Loucy (cell line): ENCODE measurements around the gene ZIC1.

Experiments used
- H2AFZ ChIP-seq: fragments of 200-600 bp; sonication (generic); 2 replicates; pipeline ENCODE4 v1.6.0; 2016; ENCODE audit warnings: antibody characterized with exemption, mild to moderate bottlenecking, low read length, moderate library complexity
- H3F3A ChIP-seq: fragments of 200-600 bp; 2 replicates; pipeline ENCODE4 v1.6.0; 2016; ENCODE audit warnings: antibody characterized with exemption, low read depth, mild to moderate bottlenecking
- H3K27me3 ChIP-seq: fragments of 200-600 bp; sonication (generic); 2 replicates; pipeline ENCODE4 v1.6.1; 2014; ENCODE audit warnings: low read length, mild to moderate bottlenecking; ENCODE audit not compliant: insufficient read depth, poor library complexity, severe bottlenecking
- H3K36me3 ChIP-seq: fragments of 200-600 bp; sonication (generic); 2 replicates; pipeline ENCODE4 v1.6.1; 2016; ENCODE audit warnings: low read length; ENCODE audit not compliant: insufficient read depth
- H3K4me1 ChIP-seq: fragments of 200-600 bp; sonication (generic); 2 replicates; pipeline ENCODE4 v1.5.1; 2014; ENCODE audit warnings: low read length, mild to moderate bottlenecking; ENCODE audit not compliant: insufficient read depth, poor library complexity, severe bottlenecking
- H3K4me2 ChIP-seq: fragments of 200-600 bp; sonication (generic); 2 replicates; pipeline ENCODE4 v1.6.0; 2014; ENCODE audit warnings: antibody characterized with exemption, low read length, low read depth, mild to moderate bottlenecking; ENCODE audit not compliant: poor library complexity, severe bottlenecking
- H3K4me3 ChIP-seq: fragments of 200-600 bp; sonication (generic); 2 replicates; pipeline ENCODE4 v1.5.1; 2014; ENCODE audit warnings: low read length, mild to moderate bottlenecking, mixed read lengths; ENCODE audit not compliant: poor library complexity, severe bottlenecking
- H3K79me2 ChIP-seq: fragments of 200-600 bp; sonication (generic); 2 replicates; pipeline ENCODE4 v1.6.1; 2014; ENCODE audit warnings: low read length; ENCODE audit not compliant: insufficient read depth
- H3K9ac ChIP-seq: fragments of 200-600 bp; sonication (generic); 2 replicates; pipeline ENCODE4 v1.6.0; 2014; ENCODE audit warnings: mild to moderate bottlenecking, low read depth, low read length, moderate library complexity; ENCODE audit not compliant: poor library complexity, severe bottlenecking
- H3K9me2 ChIP-seq: fragments of 200-600 bp; sonication (generic); replicated peaks from 2 replicates; pipeline ENCODE4 v1.6.1; 2016; ENCODE audit warnings: low read depth, low read length, mixed read lengths
- H3K9me3 ChIP-seq: fragments of 200-600 bp; sonication (generic); 2 replicates; pipeline ENCODE4 v1.6.1; 2014; ENCODE audit warnings: mild to moderate bottlenecking, antibody characterized with exemption, low read length, low read depth; ENCODE audit not compliant: insufficient read depth
- H4K20me1 ChIP-seq: fragments of 200-600 bp; sonication (generic); 2 replicates; pipeline ENCODE4 v1.6.0; 2014; ENCODE audit warnings: antibody characterized with exemption, low read length, mild to moderate bottlenecking; ENCODE audit not compliant: insufficient read depth, poor library complexity, severe bottlenecking
- CTCF ChIP-seq: fragments of 200-600 bp; sonication (generic); conservative IDR thresholded peaks from 2 replicates; pipeline ENCODE4 v1.5.1; 2014; ENCODE audit warnings: mild to moderate bottlenecking, antibody characterized with exemption, low read length
- EZH2phosphoT487 ChIP-seq: fragments of 200-600 bp; IDR thresholded peaks from 2 replicates; pipeline ENCODE4 v1.6.1; 2018; ENCODE audit warnings: antibody characterized with exemption, mild to moderate bottlenecking, moderate library complexity, borderline replicate concordance

ZIC1 gene

DNA sequence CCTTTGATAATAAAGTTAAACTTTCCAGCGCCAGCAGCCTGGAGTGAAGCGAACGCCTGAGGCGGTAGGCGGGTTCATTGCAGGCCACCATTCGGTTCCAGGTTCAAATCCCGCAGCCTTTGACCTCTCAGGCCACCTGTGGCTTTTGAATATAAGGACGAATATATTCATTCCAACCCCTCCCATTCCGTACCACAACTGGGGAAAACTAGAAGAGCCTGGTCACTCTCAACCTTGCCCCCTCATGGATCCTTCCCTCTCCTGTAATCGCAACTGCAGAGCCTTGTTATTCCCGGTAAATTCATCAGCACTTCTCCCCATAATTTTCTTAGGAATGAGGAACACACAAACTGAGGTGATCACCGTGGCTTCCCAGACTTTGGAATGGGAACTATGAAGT, 38.0 kb upstream of the ZIC1 start:
- no peaks in the 10 kb centered on the region for H3K4me1 ChIP-seq
- H3K4me2 ChIP-seq, result no peak overlapping the region
- no peak overlapping the region for H2AFZ ChIP-seq
- no peaks in the 10 kb centered on the region for H3K79me2 ChIP-seq
- no peaks in the 10 kb centered on the region for H3K36me3 ChIP-seq
- no peaks in the 10 kb centered on the region for H3K9me2 ChIP-seq
- H3K27me3 ChIP-seq, result peaks cover 17% of the 10 kb centered on the region
- no peak overlapping the region for H3K9ac ChIP-seq
- no peaks in the 10 kb centered on the region for H3F3A ChIP-seq
- H3K9me3 ChIP-seq, result no peaks in the 10 kb centered on the region
- TF ChIP-seq EZH2phosphoT487 (no peak), CTCF (no peak)
- H4K20me1 ChIP-seq, result no peaks in the 10 kb centered on the region
- no peak overlapping the region for H3K4me3 ChIP-seq

- Histone ChIP-seq H3K79me2 (no peaks in the 10 kb centered on the region), H3K27me3 (peaks cover 17% of the 10 kb centered on the region), H3K9me3 (no peaks in the 10 kb centered on the region)
Measured at GRCh38 chr3:147371771-147372340, 37.3 kb upstream of the ZIC1 start.

DNA sequence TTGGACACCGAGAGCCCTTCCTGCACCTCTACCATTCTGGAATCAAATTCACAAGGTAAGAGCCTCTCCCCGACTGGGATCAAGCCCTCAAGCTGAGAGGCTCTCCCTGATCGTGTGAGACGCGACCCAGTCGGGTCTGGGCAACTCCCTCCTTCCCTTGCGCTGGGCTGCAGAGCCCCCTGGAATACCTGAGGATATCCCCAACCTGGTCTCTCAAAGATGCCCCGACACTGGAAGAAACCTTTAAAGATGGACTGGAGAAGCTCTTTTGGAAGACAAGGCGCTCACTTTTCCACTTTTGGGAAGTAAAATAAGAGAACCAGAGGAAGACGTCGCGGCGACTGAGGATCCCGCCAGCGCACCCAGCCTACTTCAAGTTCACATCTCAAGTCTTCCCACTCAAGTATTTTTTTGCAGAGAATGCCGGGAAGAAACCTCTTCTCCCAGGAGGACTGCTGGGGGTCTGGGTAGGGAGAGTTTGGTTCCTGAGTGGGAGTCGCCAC, 36.6 kb upstream of the ZIC1 start:
- H3F3A ChIP-seq, result no peaks in the 10 kb centered on the region
- TF ChIP-seq EZH2phosphoT487 (no peak), CTCF (no peak)
- no peaks in the 10 kb centered on the region for H3K9me2 ChIP-seq
- no peak overlapping the region for H3K4me2 ChIP-seq
- H3K9ac ChIP-seq, result no peak overlapping the region
- no peaks in the 10 kb centered on the region for H4K20me1 ChIP-seq
- no peaks in the 10 kb centered on the region for H3K79me2 ChIP-seq
- H3K27me3 ChIP-seq, result peaks cover 17% of the 10 kb centered on the region
- H3K9me3 ChIP-seq, result no peaks in the 10 kb centered on the region
- H2AFZ ChIP-seq, result no peak overlapping the region
- H3K36me3 ChIP-seq, result no peaks in the 10 kb centered on the region
- H3K4me3 ChIP-seq, result no peak overlapping the region
- H3K4me1 ChIP-seq, result no peaks in the 10 kb centered on the region

More at GRCh38 chr3:147371771-147372340, 37.3 kb upstream of the ZIC1 start:
- H3K36me3 ChIP-seq, result no peaks in the 10 kb centered on the region
- H3K9ac ChIP-seq, result no peak overlapping the region
- no peak overlapping the region for H3K4me3 ChIP-seq
- TF ChIP-seq EZH2phosphoT487 (no peak), CTCF (no peak)
- no peaks in the 10 kb centered on the region for H4K20me1 ChIP-seq
- no peak overlapping the region for H2AFZ ChIP-seq
- no peaks in the 10 kb centered on the region for H3K9me2 ChIP-seq
- H3K4me2 ChIP-seq, result no peak overlapping the region
- H3F3A ChIP-seq, result no peaks in the 10 kb centered on the region
- no peaks in the 10 kb centered on the region for H3K4me1 ChIP-seq
